Measurements from ENCODE around the gene NT5C1A. TPM values are rescaled to one million over a fixed set of nuclear protein-coding genes. Genes with fewer than 3 reads are reported as not detected.

The NT5C1A gene
- total RNA-seq, 2 experiments from 2014 or later = not detected

GRCh38 chr1:39647247-39647646 is 24.7 kb downstream of the NT5C1A start:
- intact Hi-C loops (cut with micrococcal nuclease) = no loop called here
- no peaks in the 10 kb centered on the region for H3K9me3 Mint-ChIP-seq
- no peaks in the 10 kb centered on the region for H3K36me3 Mint-ChIP-seq
- no peaks in the 10 kb centered on the region for H3K4me1 Mint-ChIP-seq (ENCODE audit: low read depth)
- POLR2A ChIA-PET = no interaction called here
- H3K27me3 Mint-ChIP-seq = no peaks in the 10 kb centered on the region
- no peak for DNase-seq
- CTCF ChIA-PET = interaction anchor here (1.1 to 5.3 kb wide), 5 partner anchors 12 to 73 kb away, joined by 3 to 52 read pairs (median 5); no protein-coding TSS in a partner anchor
- H3K27ac Mint-ChIP-seq = no peak overlapping the region
- no peak overlapping the region for H3K4me3 Mint-ChIP-seq

GRCh38 chr1:39646232-39647081 is 25.4 kb downstream of the NT5C1A start:
- intact Hi-C loops (cut with micrococcal nuclease) = no loop called here
- no peak overlapping the region for H3K27ac Mint-ChIP-seq
- no peaks in the 10 kb centered on the region for H3K9me3 Mint-ChIP-seq
- ChIA-PET POLR2A (no interaction called here), CTCF (interaction anchor here (1.1 to 5.3 kb wide), 4 partner anchors 12 to 41 kb away, joined by 3 to 52 read pairs (median 16); no protein-coding TSS in a partner anchor)
- H3K36me3 Mint-ChIP-seq = no peaks in the 10 kb centered on the region
- H3K4me1 Mint-ChIP-seq (ENCODE audit: low read depth) = no peaks in the 10 kb centered on the region
- H3K4me3 Mint-ChIP-seq = no peak overlapping the region
- no peaks in the 10 kb centered on the region for H3K27me3 Mint-ChIP-seq
- DNase-seq = no peak

- Mint-ChIP-seq H3K4me1 (ENCODE audit: low read depth) (no peaks in the 10 kb centered on the region), H3K9me3 (no peaks in the 10 kb centered on the region), H3K4me3 (no peak overlapping the region), H3K36me3 (no peaks in the 10 kb centered on the region), H3K27me3 (no peaks in the 10 kb centered on the region), H3K27ac (no peak overlapping the region)
- ChIA-PET CTCF (interaction anchor here (5.3 kb wide), 1 partner anchor 13 kb away, joined by 52 read pairs; no protein-coding TSS in a partner anchor), POLR2A (no interaction called here)
- DNase-seq = no peak
- intact Hi-C loops (cut with micrococcal nuclease) = no loop called here
These were observed 26.4 kb downstream of the NT5C1A start for GRCh38 chr1:39645411-39646043.

GRCh38 chr1:39643705-39644104 is 28.2 kb downstream of the NT5C1A start:
- no peaks in the 10 kb centered on the region for H3K9me3 Mint-ChIP-seq
- no peak overlapping the region for H3K4me3 Mint-ChIP-seq
- peaks cover 3% of the 10 kb centered on the region for H3K4me1 Mint-ChIP-seq (ENCODE audit: low read depth)
- H3K27me3 Mint-ChIP-seq = peaks cover 6% of the 10 kb centered on the region
- CTCF ChIA-PET = interaction anchor here (1.1 to 1.4 kb wide), 2 partner anchors 15 to 37 kb away, joined by 3 to 6 read pairs; no protein-coding TSS in a partner anchor
- no peak for DNase-seq
- intact Hi-C loops (cut with micrococcal nuclease) = no loop called here
- H3K27ac Mint-ChIP-seq = no peak overlapping the region
- POLR2A ChIA-PET = no interaction called here
- H3K36me3 Mint-ChIP-seq = no peaks in the 10 kb centered on the region

GRCh38 chr1:39642796-39643195 is 29.1 kb downstream of the NT5C1A start:
- intact Hi-C loops (cut with micrococcal nuclease) = no loop called here
- Mint-ChIP-seq H3K4me3 (no peak overlapping the region), H3K27me3 (peaks cover 14% of the 10 kb centered on the region), H3K36me3 (no peaks in the 10 kb centered on the region), H3K4me1 (ENCODE audit: low read depth) (peaks cover 3% of the 10 kb centered on the region), H3K9me3 (no peaks in the 10 kb centered on the region), H3K27ac (no peak overlapping the region)
- ChIA-PET POLR2A (no interaction called here), CTCF (interaction anchor here (1.4 kb wide), 1 partner anchor 36 kb away, joined by 6 read pairs; no protein-coding TSS in a partner anchor)
- no peak for DNase-seq

GRCh38 chr1:39640861-39641260 is 31.0 kb downstream of the NT5C1A start:
- POLR2A ChIA-PET = no interaction called here
- no peak for DNase-seq
- H3K27me3 Mint-ChIP-seq = peaks cover 21% of the 10 kb centered on the region
- peaks cover 3% of the 10 kb centered on the region for H3K4me1 Mint-ChIP-seq (ENCODE audit: low read depth)
- intact Hi-C loops (cut with micrococcal nuclease) = no loop called here
- H3K4me3 Mint-ChIP-seq = no peak overlapping the region
- no peak overlapping the region for H3K27ac Mint-ChIP-seq
- CTCF ChIA-PET = interaction anchor here (0.9 to 1.1 kb wide), 3 partner anchors 13 to 35 kb away, joined by 4 read pairs; no protein-coding TSS in a partner anchor
- no peaks in the 10 kb centered on the region for H3K9me3 Mint-ChIP-seq
- no peaks in the 10 kb centered on the region for H3K36me3 Mint-ChIP-seq

- Mint-ChIP-seq H3K36me3 (no peaks in the 10 kb centered on the region), H3K4me3 (peak within 1 kb of the TSS; percentile 57), H3K27me3 (peaks cover 29% of the 10 kb centered on the region), H3K27ac (no peak within 1 kb of the TSS), H3K4me1 (ENCODE audit: low read depth) (peaks cover 3% of the 10 kb centered on the region), H3K9me3 (no peaks in the 10 kb centered on the region)
- ChIA-PET POLR2A (no interaction called here), CTCF (interaction anchor here (1.2 to 2.6 kb wide), 3 partner anchors 14 to 34 kb away, joined by 5 to 13 read pairs (median 6); no protein-coding TSS in a partner anchor)
- DNase-seq = peak; percentile 81
- intact Hi-C loops (cut with micrococcal nuclease) = no loop called here
These were observed 32.4 kb downstream of the NT5C1A start, which contains the start of gene HEYL for GRCh38 chr1:39639305-39640130. HEYL (minus strand) TSS chr1:39639643; CDS start chr1:39639625, 18 bp downstream.

GRCh38 chr1:39638965-39639304 is 33.0 kb downstream of the NT5C1A start:
- ChIA-PET CTCF (interaction anchor here (1.2 to 2.6 kb wide), 3 partner anchors 15 to 33 kb away, joined by 5 to 13 read pairs (median 6); no protein-coding TSS in a partner anchor), POLR2A (no interaction called here)
- peaks cover 3% of the 10 kb centered on the region for H3K4me1 Mint-ChIP-seq (ENCODE audit: low read depth)
- intact Hi-C loops (cut with micrococcal nuclease) = no loop called here
- peaks cover 32% of the 10 kb centered on the region for H3K27me3 Mint-ChIP-seq
- no peak for DNase-seq
- no peak overlapping the region for H3K27ac Mint-ChIP-seq
- H3K4me3 Mint-ChIP-seq = peak overlapping the region; percentile 57
- H3K9me3 Mint-ChIP-seq = no peaks in the 10 kb centered on the region
- no peaks in the 10 kb centered on the region for H3K36me3 Mint-ChIP-seq

GRCh38 chr1:39637361-39637760 is 34.5 kb downstream of the NT5C1A start:
- H3K36me3 Mint-ChIP-seq = no peaks in the 10 kb centered on the region
- H3K9me3 Mint-ChIP-seq = no peaks in the 10 kb centered on the region
- ChIA-PET POLR2A (no interaction called here), CTCF (interaction anchor here (1.2 to 3.5 kb wide), 2 partner anchors 21 to 31 kb away, joined by 4 to 14 read pairs; no protein-coding TSS in a partner anchor)
- peaks cover 3% of the 10 kb centered on the region for H3K4me1 Mint-ChIP-seq (ENCODE audit: low read depth)
- no peak for DNase-seq
- intact Hi-C loops (cut with micrococcal nuclease) = no loop called here
- no peak overlapping the region for H3K4me3 Mint-ChIP-seq
- peaks cover 39% of the 10 kb centered on the region for H3K27me3 Mint-ChIP-seq
- H3K27ac Mint-ChIP-seq = no peak overlapping the region

- no peak overlapping the region for H3K4me3 Mint-ChIP-seq
- DNase-seq = no peak
- CTCF ChIA-PET = interaction anchor here (3.5 kb wide), 1 partner anchor 22 kb away, joined by 14 read pairs; no protein-coding TSS in a partner anchor
- POLR2A ChIA-PET = no interaction called here
- peaks cover 42% of the 10 kb centered on the region for H3K27me3 Mint-ChIP-seq
- peaks cover 17% of the 10 kb centered on the region for H3K4me1 Mint-ChIP-seq (ENCODE audit: low read depth)
- intact Hi-C loops (cut with micrococcal nuclease) = no loop called here
- no peaks in the 10 kb centered on the region for H3K9me3 Mint-ChIP-seq
- no peak overlapping the region for H3K27ac Mint-ChIP-seq
- no peaks in the 10 kb centered on the region for H3K36me3 Mint-ChIP-seq
These were observed 36.1 kb downstream of the NT5C1A start for GRCh38 chr1:39635871-39636210.

GRCh38 chr1:39635205-39635870 is 36.6 kb downstream of the NT5C1A start:
- Mint-ChIP-seq H3K27ac (no peak overlapping the region), H3K4me1 (ENCODE audit: low read depth) (peaks cover 17% of the 10 kb centered on the region), H3K9me3 (no peaks in the 10 kb centered on the region), H3K36me3 (no peaks in the 10 kb centered on the region), H3K4me3 (no peak overlapping the region), H3K27me3 (peaks cover 42% of the 10 kb centered on the region)
- intact Hi-C loops (cut with micrococcal nuclease) = no loop called here
- ChIA-PET CTCF (interaction anchor here (1.0 to 3.5 kb wide), 4 partner anchors 15 to 29 kb away, joined by 3 to 14 read pairs (median 6); no protein-coding TSS in a partner anchor), POLR2A (no interaction called here)
- DNase-seq = no peak

Measured in activated CD4-positive, alpha-beta memory T cell treated with anti-CD3 and anti-CD28 coated beads for 36 hours (primary cell).